ENCODE results near the gene SHB.
"Not testable (repeated sequence)": the region's sequence is repeated elsewhere in the genome, so short reads cannot be mapped to it uniquely, and the experiment has no call there.

SHB gene

DNA sequence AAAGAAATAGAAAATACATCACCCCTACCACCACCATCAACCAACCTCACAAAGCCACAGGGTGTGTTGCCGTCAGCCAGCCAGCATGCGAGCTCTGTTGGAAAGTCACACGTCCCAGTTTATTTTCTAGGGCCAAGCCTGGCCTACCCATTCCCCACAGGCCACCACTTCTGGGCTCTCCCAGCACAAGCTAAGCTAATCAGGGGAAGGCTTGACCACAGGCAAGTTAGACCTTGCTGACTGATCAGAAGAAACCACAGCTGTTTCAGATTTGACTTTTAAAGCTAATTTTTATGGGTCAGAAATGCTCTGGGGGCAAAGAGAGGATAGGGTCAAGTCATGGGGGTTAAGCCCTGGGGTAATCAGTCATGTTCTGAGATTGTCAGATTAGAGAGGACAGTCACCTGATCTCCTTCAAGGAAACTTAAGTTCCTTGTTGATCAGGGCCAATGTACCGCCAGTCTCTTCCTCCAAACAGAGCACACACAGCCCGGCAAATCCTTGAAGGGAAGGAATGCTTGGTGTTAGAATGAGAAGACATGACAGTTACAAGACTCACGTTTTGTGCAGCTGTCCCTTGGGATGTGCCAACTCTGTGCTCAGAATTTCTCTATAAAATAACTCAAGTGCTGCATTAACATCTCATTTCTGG lies 7.6 kb downstream of the SHB start:
- no peak for DNase-seq

DNA sequence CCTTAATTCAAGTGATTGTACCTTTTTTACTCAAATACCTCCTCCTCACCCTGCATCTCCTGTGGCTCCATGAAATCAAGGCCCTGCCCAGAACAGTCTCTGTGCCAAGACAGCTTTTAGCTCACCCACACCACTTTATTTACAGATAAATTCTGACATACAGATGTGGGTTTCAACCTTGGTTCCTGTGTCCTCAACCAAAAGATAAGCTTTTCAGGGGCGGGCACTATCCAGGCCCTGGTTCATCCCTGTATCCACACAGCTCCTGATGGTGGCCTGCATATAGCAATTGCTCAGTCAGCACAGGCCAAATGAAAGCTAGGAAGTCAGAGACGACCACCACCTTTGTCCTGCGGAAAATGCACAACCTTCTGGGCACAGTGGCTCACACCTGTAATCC lies 8.3 kb downstream of the SHB start:
- no peak for DNase-seq

- DNase-seq = no peak
Observed at GRCh38 chr9:38059233-38059936, 9.6 kb downstream of the SHB start.

DNA sequence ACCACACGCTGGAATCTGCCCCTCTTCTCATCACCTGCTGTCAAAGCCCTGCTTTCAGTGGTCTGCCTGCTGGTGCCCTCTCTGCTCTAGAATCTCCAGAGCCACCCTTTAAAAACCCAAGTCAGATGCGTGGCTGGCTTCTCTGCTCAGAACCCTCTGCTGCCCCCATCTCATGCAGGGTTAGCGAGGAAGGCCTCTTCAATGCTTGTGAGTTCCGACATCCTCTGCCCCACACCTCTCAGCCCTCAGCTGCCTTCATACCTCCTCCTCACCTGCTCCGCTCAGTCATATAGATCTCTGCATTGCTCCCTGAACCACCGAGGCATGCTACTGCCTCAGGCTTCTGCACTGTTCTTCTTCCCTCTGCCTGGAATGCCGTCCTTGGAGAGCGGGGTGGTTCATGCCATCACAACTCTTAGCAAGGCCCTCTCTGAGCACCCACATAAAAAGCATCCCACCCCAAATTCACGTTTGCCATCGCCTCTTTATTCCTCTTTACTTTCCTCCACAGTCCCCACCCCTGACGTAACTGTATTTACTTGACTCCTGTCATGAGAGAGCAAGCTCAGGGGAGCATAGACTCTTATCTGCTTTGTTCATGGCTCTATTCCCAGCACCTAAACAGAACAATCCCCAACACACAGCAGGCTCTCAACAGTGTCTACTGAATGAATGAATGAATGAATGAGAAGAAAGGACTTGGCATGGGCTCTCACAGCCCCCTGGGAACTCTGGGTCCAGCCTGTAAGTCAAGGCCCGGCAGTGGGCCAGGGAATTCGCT lies 10.4 kb downstream of the SHB start:
- DNase-seq = no peak

- no peak for DNase-seq
Observed at GRCh38 chr9:38057416-38058195, 11.4 kb downstream of the SHB start.

GRCh38 chr9:38054653-38055052 lies 14.4 kb downstream of the SHB start:
- no peak for DNase-seq

GRCh38 chr9:38053697-38054461 lies 15.1 kb downstream of the SHB start:
- no peak for DNase-seq

GRCh38 chr9:38051780-38052546 lies 17.1 kb downstream of the SHB start:
- DNase-seq = no peak

GRCh38 chr9:38048316-38048969 lies 20.6 kb downstream of the SHB start:
- no peak for DNase-seq

GRCh38 chr9:38047301-38048251 lies 21.5 kb downstream of the SHB start:
- no peak for DNase-seq

- DNase-seq = no peak
Observed at GRCh38 chr9:38046661-38047300, 22.2 kb downstream of the SHB start.

DNA sequence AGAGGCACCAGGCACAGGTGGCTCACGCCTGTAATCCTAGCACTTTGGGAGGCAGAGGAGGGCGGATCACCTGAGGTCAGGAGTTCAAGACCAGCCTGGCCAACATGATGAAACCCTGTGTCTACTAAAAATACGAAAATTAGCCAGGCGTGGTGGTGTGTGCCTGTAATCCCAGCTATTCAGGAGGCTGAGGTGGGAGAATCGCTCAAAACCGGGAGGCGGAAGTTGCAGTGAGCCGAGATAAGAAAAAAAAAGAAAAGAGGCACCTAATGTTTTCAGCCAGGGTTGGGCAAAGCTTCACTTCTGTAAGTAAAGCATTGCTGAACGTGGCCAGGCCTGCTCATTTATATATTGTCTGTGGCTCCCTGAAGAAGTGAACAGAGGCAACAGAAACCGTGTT lies 23.1 kb downstream of the SHB start:
- DNase-seq = not testable (repeated sequence)

DNA sequence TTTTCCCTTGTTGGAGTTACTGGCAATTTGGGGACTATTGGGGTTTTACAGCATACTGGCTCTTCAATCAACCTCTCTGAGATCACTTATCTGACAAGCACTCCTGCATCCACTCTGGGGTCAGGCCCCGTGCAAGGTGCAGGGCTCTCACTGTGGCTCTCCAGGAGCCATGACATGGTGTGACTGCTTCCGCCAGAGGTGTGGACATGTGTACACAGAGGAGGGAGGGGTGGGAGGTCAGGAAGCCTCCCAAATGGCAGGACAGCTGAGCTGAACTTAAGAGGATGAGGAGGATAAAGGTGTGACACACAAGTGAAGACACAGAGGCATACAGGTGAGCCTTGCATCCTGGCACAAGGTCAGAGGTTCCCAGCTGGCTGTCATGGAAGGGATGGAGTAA lies 24.3 kb downstream of the SHB start:
- no peak for DNase-seq

GRCh38 chr9:38043931-38044623 lies 24.9 kb downstream of the SHB start:
- no peak for DNase-seq

GRCh38 chr9:38042626-38043357 lies 26.2 kb downstream of the SHB start:
- DNase-seq = no peak

DNA sequence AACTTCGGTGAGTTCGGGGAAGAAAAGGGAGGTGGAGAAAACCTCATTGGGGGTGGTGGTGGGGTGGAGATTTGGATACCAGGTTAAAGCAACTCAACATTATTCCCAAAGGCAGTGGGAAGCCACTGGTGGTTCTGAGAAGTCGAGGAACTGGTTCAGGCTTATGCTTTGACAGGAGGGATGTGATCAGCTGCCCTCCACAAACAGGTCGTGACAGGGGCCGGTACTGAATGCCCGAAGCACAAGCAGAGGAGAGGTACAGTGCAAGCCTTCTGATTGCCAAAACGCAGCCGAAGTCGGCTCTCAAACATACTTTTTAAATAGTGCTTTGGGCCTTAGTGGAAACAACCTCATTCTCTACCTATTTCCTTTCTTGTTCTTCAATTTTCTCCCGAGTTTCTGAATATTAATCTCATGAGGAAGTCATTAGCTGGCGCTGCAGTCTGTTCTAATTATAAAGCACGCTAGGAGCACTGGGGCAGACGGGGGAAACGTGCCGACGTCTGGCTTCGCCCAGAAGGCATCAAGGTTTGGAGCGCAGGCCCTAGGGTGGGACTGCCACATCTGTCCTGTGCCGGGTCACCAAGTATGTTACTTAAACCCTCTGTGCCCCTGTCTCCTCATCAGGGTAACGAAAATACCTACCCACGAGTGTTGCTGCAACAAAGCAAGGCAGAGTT lies 27.3 kb downstream of the SHB start:
- no peak for DNase-seq

Measured in NCI-H187 treated with DMSO at 0.1 percent for 48 hours (cell line).